Liver (tissue), 9 donors: ENCODE results near the gene FMN1. TPM values are rescaled to one million over a fixed set of nuclear protein-coding genes. Genes with fewer than 3 reads are reported as not detected.

Experiments used
- DNase-seq: peaks from one replicate; pipeline ENCODE4 v3.0.0-alpha.2; 2017; ENCODE audit warnings: low spot score
- H3K27ac ChIP-seq, 2 donors: one replicate each; pipeline ENCODE4 v1.7.0; 2013; ENCODE audit warnings: inconsistent platforms in 2 of 2, low read length in 2 of 2, control low read depth in 1 of 2, low read depth in 1 of 2, mild to moderate bottlenecking in 1 of 2
- H3K27me3 ChIP-seq, 4 donors: one replicate each; pipeline versions ENCODE4 v1.6.1 to v1.7.0; 2013; ENCODE audit warnings: low read length in 3 of 4, inconsistent platforms in 1 of 4, mild to moderate bottlenecking in 1 of 4, moderate library complexity in 1 of 4; ENCODE audit not compliant: control insufficient read depth in 4 of 4, insufficient read depth in 4 of 4
- H3K36me3 ChIP-seq, 4 donors: one replicate each; pipeline versions ENCODE4 v1.6.1 to v1.7.0; 2013; ENCODE audit warnings: low read length in 3 of 4, mild to moderate bottlenecking in 3 of 4, low read depth in 1 of 4, moderate library complexity in 1 of 4; ENCODE audit not compliant: control insufficient read depth in 4 of 4, insufficient read depth in 3 of 4
- H3K4me1 ChIP-seq, 4 donors: one replicate each; pipeline versions ENCODE4 v1.6.1 to v1.7.0; 2013; ENCODE audit warnings: low read length in 3 of 4, mild to moderate bottlenecking in 3 of 4, moderate library complexity in 1 of 4; ENCODE audit not compliant: control insufficient read depth in 4 of 4, insufficient read depth in 4 of 4
- H3K4me3 ChIP-seq, 3 donors: one replicate each; pipeline versions ENCODE4 v1.6.1 to v1.7.0; 2013; ENCODE audit warnings: low read length in 3 of 3, control low read depth in 1 of 3, low read depth in 1 of 3, mild to moderate bottlenecking in 1 of 3
- H3K9ac ChIP-seq, 2 donors: one replicate each; pipeline ENCODE4 v1.7.0; 2013; ENCODE audit warnings: low read length in 2 of 2, mild to moderate bottlenecking in 2 of 2, moderate library complexity in 2 of 2, control low read depth in 1 of 2, low read depth in 1 of 2
- H3K9me3 ChIP-seq, 4 donors: one replicate each; pipeline versions ENCODE4 v1.6.1 to v1.7.0; 2013; ENCODE audit warnings: low read length in 3 of 4; ENCODE audit not compliant: control insufficient read depth in 4 of 4
- CTCF ChIP-seq: fragments of 150-350 bp; IDR thresholded peaks from 2 replicates; pipeline ENCODE4 v1.5.1; 2017; ENCODE audit warnings: improper control_type of control experiment, low read depth, low read length; ENCODE audit not compliant: missing input control
- EGR1 ChIP-seq, 2 donors: IDR thresholded peaks; 2 replicates each; pipeline ENCODE4 v1.6.1; 2016 to 2018; ENCODE audit warnings: antibody characterized with exemption in 2 of 2, low read depth in 2 of 2
- FOXA1 ChIP-seq: IDR thresholded peaks from 2 replicates; pipeline ENCODE4 v1.6.1; 2016; ENCODE audit warnings: antibody characterized with exemption
- FOXA2 ChIP-seq: IDR thresholded peaks from 2 replicates; pipeline ENCODE4 v1.6.1; 2016; ENCODE audit warnings: antibody characterized with exemption
- GABPA ChIP-seq, 2 donors: IDR thresholded peaks in 1 of 2; conservative IDR thresholded peaks in 1 of 2; 2 replicates each; pipeline ENCODE4 v1.6.1; 2016; ENCODE audit warnings: antibody characterized with exemption in 2 of 2, mild to moderate bottlenecking in 1 of 2, moderate library complexity in 1 of 2
- HNF4A ChIP-seq, 2 donors: conservative IDR thresholded peaks; 2 replicates each; pipeline ENCODE4 v1.6.1; 2016; ENCODE audit warnings: antibody characterized with exemption in 2 of 2, mild to moderate bottlenecking in 2 of 2
- JUND ChIP-seq, 2 donors: IDR thresholded peaks; 2 replicates each; pipeline ENCODE4 v1.6.1; 2016; ENCODE audit warnings: antibody characterized with exemption in 2 of 2
- NR2F2 ChIP-seq: IDR thresholded peaks from 2 replicates; pipeline ENCODE4 v1.6.1; 2016; ENCODE audit warnings: antibody characterized with exemption
- RAD21 ChIP-seq, 2 donors: IDR thresholded peaks; 2 replicates each; pipeline ENCODE4 v1.6.1; 2016; ENCODE audit warnings: antibody characterized with exemption in 2 of 2, mild to moderate bottlenecking in 2 of 2
- REST ChIP-seq: IDR thresholded peaks from 2 replicates; pipeline ENCODE4 v1.6.1; 2016; ENCODE audit warnings: antibody characterized with exemption, mild to moderate bottlenecking
- RXRA ChIP-seq, 2 donors: IDR thresholded peaks; 2 replicates each; pipeline ENCODE4 v1.6.1; 2017 to 2018; ENCODE audit warnings: antibody characterized with exemption in 2 of 2, mild to moderate bottlenecking in 1 of 2
- SP1 ChIP-seq: IDR thresholded peaks from 2 replicates; pipeline ENCODE4 v1.6.1; 2018; ENCODE audit warnings: antibody characterized with exemption, mild to moderate bottlenecking
- TAF1 ChIP-seq: conservative IDR thresholded peaks from 2 replicates; pipeline ENCODE4 v1.6.1; 2016; ENCODE audit warnings: antibody characterized with exemption, mild to moderate bottlenecking
- YY1 ChIP-seq: IDR thresholded peaks from 2 replicates; pipeline ENCODE4 v1.6.1; 2016; ENCODE audit warnings: antibody characterized with exemption, mild to moderate bottlenecking
- WGBS: extraction: QIAGEN DNeasy Blood & Tissue Kit; methylation state at CpG from one replicate; pipeline ENCODE4 v1.1.7; 2013; 5-methylcytosine and 5-hydroxymethylcytosine counted together
- polyA plus RNA-seq, 2 donors: library from polyadenylated mRNA; stranded (reverse) in 1 of 2; unstranded in 1 of 2; fragments of 200-250 nt in 1 of 2; fragments of >200 nt in 1 of 2; fragmentation: Nextera tagmentation in 1 of 2; extraction: Ambion mirVana in 1 of 2; gene quantifications; one replicate each; pipeline versions ENCODE4 v1.2.1 to v1.2.3, GENCODE V29; 2013 to 2015
- total RNA-seq, 2 donors: library from RNA; depleted of rRNA; stranded (reverse); fragments of >200 nt; gene quantifications; one replicate each; pipeline ENCODE4 v1.2.3, GENCODE V29; 2014
- TF ChIP-seq, protein P1 (sequence below): IDR thresholded peaks from 2 replicates; pipeline ENCODE4 v1.6.1; 2016; ENCODE audit warnings: antibody characterized with exemption
- TF ChIP-seq, protein P2 (sequence below): IDR thresholded peaks from 2 replicates; pipeline ENCODE4 v1.6.1; 2016; ENCODE audit warnings: antibody characterized with exemption
- TF ChIP-seq, protein P3 (sequence below): IDR thresholded peaks from 2 replicates; pipeline ENCODE4 v1.6.1; 2016; ENCODE audit warnings: antibody characterized with exemption
- donor health status: healthy.
- donor health status: healthy.
- donor health status: healthy.
- donor health status: healthy.
- donor health status: healthy.

FMN1 gene
- total and polyA plus RNA-seq, 4 donors = 0.21 to 5.4 (median 0.53) TPM

GRCh38 chr15:33099213-33099612 is 95.3 kb downstream of the FMN1 start:
- Histone ChIP-seq H3K4me1 (no peaks in the 10 kb centered on the region), H3K9ac (no peak overlapping the region)

GRCh38 chr15:33098094-33099058 is 96.1 kb downstream of the FMN1 start:
- WGBS = 90% methylated on average over 7 of the region's 7 CpGs
- no peak overlapping the region for H3K9ac ChIP-seq
- no peak for TF ChIP-seq NR2F2
- TF ChIP-seq JUND (IDR thresholded peaks at IDR 0.05) = no peak
- no peaks in the 10 kb centered on the region for H3K36me3 ChIP-seq
- H3K27ac ChIP-seq = no peak overlapping the region
- H3K4me3 ChIP-seq = no peak overlapping the region
- no peaks in the 10 kb centered on the region for H3K4me1 ChIP-seq
- no peaks in the 10 kb centered on the region for H3K27me3 ChIP-seq
- DNase-seq = no peak
- H3K9me3 ChIP-seq = no peaks in the 10 kb centered on the region

More at GRCh38 chr15:33099213-33099612, 95.3 kb downstream of the FMN1 start:
- no peak overlapping the region for H3K27ac ChIP-seq
- no peak for DNase-seq
- H3K36me3 ChIP-seq = no peaks in the 10 kb centered on the region
- H3K27me3 ChIP-seq = no peaks in the 10 kb centered on the region
- no peak for TF ChIP-seq REST
- no peak overlapping the region for H3K4me3 ChIP-seq
- WGBS = 85% methylated on average over 3 of the region's 3 CpGs
- no peaks in the 10 kb centered on the region for H3K9me3 ChIP-seq

DNA sequence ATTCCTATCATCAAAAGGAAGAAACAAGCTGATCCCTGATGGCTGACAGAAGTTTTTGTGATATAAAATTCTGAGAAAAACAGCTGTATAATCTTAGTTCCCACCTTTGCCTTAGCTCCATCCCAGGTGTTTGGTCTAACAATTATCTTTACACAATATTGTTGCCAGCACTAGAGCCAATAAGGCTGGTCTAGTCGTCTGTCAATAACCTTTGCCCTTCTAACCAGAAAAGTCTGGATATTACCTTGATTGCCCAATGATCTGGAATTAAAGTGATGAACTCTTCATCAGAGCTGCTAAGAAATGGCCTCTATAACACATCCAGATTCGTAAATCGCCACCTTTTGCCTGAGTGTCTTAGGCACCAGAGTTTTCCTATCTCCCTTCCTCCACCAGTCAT is 98.4 kb downstream of the FMN1 start:
- no peak overlapping the region for H3K27ac ChIP-seq
- TF ChIP-seq RXRA (IDR thresholded peaks at IDR 0.05) = peak in 1 of 2 donors; percentile 7
- TF ChIP-seq JUND (IDR thresholded peaks at IDR 0.05) = no peak
- no peak for TF ChIP-seq RAD21 (IDR thresholded peaks at IDR 0.05)
- TF ChIP-seq SP1 = no peak
- TF ChIP-seq, protein P1, sequence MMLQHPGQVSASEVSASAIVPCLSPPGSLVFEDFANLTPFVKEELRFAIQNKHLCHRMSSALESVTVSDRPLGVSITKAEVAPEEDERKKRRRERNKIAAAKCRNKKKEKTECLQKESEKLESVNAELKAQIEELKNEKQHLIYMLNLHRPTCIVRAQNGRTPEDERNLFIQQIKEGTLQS = no peak
- TF ChIP-seq FOXA1 = no peak
- TF ChIP-seq GABPA (IDR thresholded peaks at IDR 0.05 in 1 of 2, conservative IDR thresholded peaks at IDR 0.05 in 1 of 2) = no peak
- no peak for TF ChIP-seq EGR1 (IDR thresholded peaks at IDR 0.05; ENCODE audit: low read depth in 2 of 2)
- TF ChIP-seq HNF4A (conservative IDR thresholded peaks at IDR 0.05) = peak in 1 of 2 donors; percentile 18
- TF ChIP-seq, protein P2, sequence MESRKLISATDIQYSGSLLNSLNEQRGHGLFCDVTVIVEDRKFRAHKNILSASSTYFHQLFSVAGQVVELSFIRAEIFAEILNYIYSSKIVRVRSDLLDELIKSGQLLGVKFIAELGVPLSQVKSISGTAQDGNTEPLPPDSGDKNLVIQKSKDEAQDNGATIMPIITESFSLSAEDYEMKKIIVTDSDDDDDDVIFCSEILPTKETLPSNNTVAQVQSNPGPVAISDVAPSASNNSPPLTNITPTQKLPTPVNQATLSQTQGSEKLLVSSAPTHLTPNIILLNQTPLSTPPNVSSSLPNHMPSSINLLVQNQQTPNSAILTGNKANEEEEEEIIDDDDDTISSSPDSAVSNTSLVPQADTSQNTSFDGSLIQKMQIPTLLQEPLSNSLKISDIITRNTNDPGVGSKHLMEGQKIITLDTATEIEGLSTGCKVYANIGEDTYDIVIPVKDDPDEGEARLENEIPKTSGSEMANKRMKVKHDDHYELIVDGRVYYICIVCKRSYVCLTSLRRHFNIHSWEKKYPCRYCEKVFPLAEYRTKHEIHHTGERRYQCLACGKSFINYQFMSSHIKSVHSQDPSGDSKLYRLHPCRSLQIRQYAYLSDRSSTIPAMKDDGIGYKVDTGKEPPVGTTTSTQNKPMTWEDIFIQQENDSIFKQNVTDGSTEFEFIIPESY = no peak
- no peak for TF ChIP-seq TAF1
- no peak for TF ChIP-seq FOXA2
- no peak for TF ChIP-seq YY1
- TF ChIP-seq, protein P3, sequence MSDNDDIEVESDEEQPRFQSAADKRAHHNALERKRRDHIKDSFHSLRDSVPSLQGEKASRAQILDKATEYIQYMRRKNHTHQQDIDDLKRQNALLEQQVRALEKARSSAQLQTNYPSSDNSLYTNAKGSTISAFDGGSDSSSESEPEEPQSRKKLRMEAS = no peak
- TF ChIP-seq CTCF = no peak
- no peak for DNase-seq
- no peaks in the 10 kb centered on the region for H3K9me3 ChIP-seq
- no peaks in the 10 kb centered on the region for H3K4me1 ChIP-seq
- H3K36me3 ChIP-seq = no peaks in the 10 kb centered on the region
- H3K27me3 ChIP-seq = no peaks in the 10 kb centered on the region
- WGBS = 68% methylated on average over 3 of the region's 3 CpGs
- H3K9ac ChIP-seq = no peak overlapping the region
- no peak overlapping the region for H3K4me3 ChIP-seq
